OCI-M1 (cell line): ENCODE data around the gene CHST11.

ENCODE experiments used
- DNase-seq: peaks from one replicate; lab custom pipeline; 2025; lab: John Stamatoyannopoulos, UW

CHST11 gene

GRCh38 chr12:104653730-104654664, 197.2 kb downstream of the CHST11 start:
- DNase-seq: no peak

- DNase-seq: no peak
Observed at GRCh38 chr12:104654665-104655609, 198.2 kb downstream of the CHST11 start.

- DNase-seq: no peak
Observed at GRCh38 chr12:104656383-104656782, 199.6 kb downstream of the CHST11 start.

GRCh38 chr12:104656921-104657320, 200.2 kb downstream of the CHST11 start:
- DNase-seq: no peak

- no peak for DNase-seq
Observed at GRCh38 chr12:104657726-104658484, 201.2 kb downstream of the CHST11 start.

GRCh38 chr12:104659058-104659457, 202.3 kb downstream of the CHST11 start:
- DNase-seq: no peak

- no peak for DNase-seq
Observed at GRCh38 chr12:104662203-104662602, 205.5 kb downstream of the CHST11 start.

GRCh38 chr12:104662908-104663307, 206.2 kb downstream of the CHST11 start:
- DNase-seq: no peak

GRCh38 chr12:104664351-104664750, 207.6 kb downstream of the CHST11 start:
- DNase-seq: no peak

- DNase-seq: no peak
Observed at GRCh38 chr12:104665296-104665695, 208.5 kb downstream of the CHST11 start.

GRCh38 chr12:104667139-104667538, 210.4 kb downstream of the CHST11 start:
- no peak for DNase-seq

- DNase-seq: no peak
Observed at GRCh38 chr12:104668274-104668718, 211.5 kb downstream of the CHST11 start.

- no peak for DNase-seq
Observed at GRCh38 chr12:104669089-104669721, 212.5 kb downstream of the CHST11 start.

GRCh38 chr12:104669851-104670337, 213.1 kb downstream of the CHST11 start:
- DNase-seq: no peak

- DNase-seq: no peak
Observed at GRCh38 chr12:104670439-104671408, 214.0 kb downstream of the CHST11 start.

- DNase-seq: peak; percentile 58
Observed at GRCh38 chr12:104671409-104672095, 214.8 kb downstream of the CHST11 start.

GRCh38 chr12:104672096-104672445, 215.3 kb downstream of the CHST11 start:
- no peak for DNase-seq

- no peak for DNase-seq
Observed at GRCh38 chr12:104672501-104673265, 215.9 kb downstream of the CHST11 start.

GRCh38 chr12:104673294-104673693, 216.5 kb downstream of the CHST11 start:
- no peak for DNase-seq
